H9 (cell line): ENCODE results near the gene HBG2. TPM values are rescaled to one million over a fixed set of nuclear protein-coding genes. Genes with fewer than 3 reads are reported as not detected.

Source experiments
- DNase-seq: peaks from one replicate; pipeline ENCODE4 v3.0.0-alpha.2; 2017
- H2AFZ ChIP-seq: one replicate; pipeline ENCODE4 v1.6.1; 2013; ENCODE audit warnings: mild to moderate bottlenecking, low read length, control low read depth, moderate library complexity
- H2AK5ac ChIP-seq: 2 replicates; pipeline ENCODE4 v1.6.1; 2013; ENCODE audit warnings: low read length, control low read depth, mixed read lengths; ENCODE audit not compliant: insufficient read length
- H2BK120ac ChIP-seq: one replicate; pipeline ENCODE4 v1.6.1; 2013; ENCODE audit warnings: low read depth, mild to moderate bottlenecking, low read length, control low read depth, inconsistent platforms; ENCODE audit not compliant: poor library complexity, severe bottlenecking
- H2BK12ac ChIP-seq: 2 replicates; pipeline ENCODE4 v1.6.1; 2013; ENCODE audit warnings: low read length, control low read depth, mixed read lengths, low read depth; ENCODE audit not compliant: insufficient read length
- H2BK15ac ChIP-seq: 2 replicates; pipeline ENCODE4 v1.6.1; 2013; ENCODE audit warnings: low read depth, low read length, control low read depth
- H2BK20ac ChIP-seq: one replicate; pipeline ENCODE4 v1.6.1; 2013; ENCODE audit warnings: low read depth, mild to moderate bottlenecking, low read length, control low read depth, inconsistent platforms; ENCODE audit not compliant: poor library complexity, severe bottlenecking
- H2BK5ac ChIP-seq: 2 replicates; pipeline ENCODE4 v1.6.1; 2013; ENCODE audit warnings: low read length, control low read depth, mixed read lengths; ENCODE audit not compliant: insufficient read length
- H3K14ac ChIP-seq: 2 replicates; pipeline ENCODE4 v1.6.1; 2013; ENCODE audit warnings: low read length, control low read depth; ENCODE audit not compliant: insufficient read depth
- H3K18ac ChIP-seq: 2 replicates; pipeline ENCODE4 v1.6.1; 2013; ENCODE audit warnings: low read depth, mild to moderate bottlenecking, mixed read lengths, low read length, control low read depth; ENCODE audit not compliant: insufficient read length
- H3K23ac ChIP-seq: 2 replicates; pipeline ENCODE4 v1.6.1; 2013; ENCODE audit warnings: low read length, control low read depth, mixed read lengths, low read depth; ENCODE audit not compliant: insufficient read length
- H3K23me2 ChIP-seq: 2 replicates; pipeline ENCODE4 v1.6.1; 2013; ENCODE audit warnings: low read depth, mild to moderate bottlenecking, mixed read lengths, low read length, control low read depth; ENCODE audit not compliant: insufficient read length, poor library complexity, severe bottlenecking
- H3K27ac ChIP-seq: 2 replicates; pipeline ENCODE4 v1.5.1; 2013; ENCODE audit warnings: low read length, control low read depth, mixed read lengths, low read depth; ENCODE audit not compliant: insufficient read length
- H3K27me3 ChIP-seq: 2 replicates; pipeline ENCODE4 v1.6.1; 2013; ENCODE audit warnings: low read length, control low read depth, inconsistent platforms; ENCODE audit not compliant: insufficient read depth
- H3K4ac ChIP-seq: 2 replicates; pipeline ENCODE4 v1.6.1; 2013; ENCODE audit warnings: low read depth, mild to moderate bottlenecking, control low read depth, inconsistent platforms, low read length, moderate library complexity
- H3K4me1 ChIP-seq: 2 replicates; pipeline ENCODE4 v1.6.1; 2013; ENCODE audit warnings: low read length, control low read depth, inconsistent platforms; ENCODE audit not compliant: insufficient read depth
- H3K4me2 ChIP-seq: 2 replicates; pipeline ENCODE4 v1.6.1; 2013; ENCODE audit warnings: low read length, control low read depth, mixed read lengths; ENCODE audit not compliant: insufficient read length, insufficient read depth
- H3K56ac ChIP-seq: 2 replicates; pipeline ENCODE4 v1.6.1; 2013; ENCODE audit warnings: low read depth, mild to moderate bottlenecking, mixed read lengths, low read length, control low read depth; ENCODE audit not compliant: insufficient read length
- H3K79me1 ChIP-seq: 2 replicates; pipeline ENCODE4 v1.6.1; 2013; ENCODE audit warnings: low read depth, mild to moderate bottlenecking, moderate library complexity, low read length, control low read depth, inconsistent platforms; ENCODE audit not compliant: insufficient read depth, poor library complexity, severe bottlenecking
- H3K79me2 ChIP-seq: 2 replicates; pipeline ENCODE4 v1.6.1; 2013; ENCODE audit warnings: low read length, control low read depth, inconsistent platforms; ENCODE audit not compliant: insufficient read depth
- H3K9ac ChIP-seq: 2 replicates; pipeline ENCODE4 v1.6.1; 2013; ENCODE audit warnings: low read length, control low read depth, mixed read lengths; ENCODE audit not compliant: insufficient read length; ENCODE audit errors: extremely low read depth
- H3K9me3 ChIP-seq: one replicate; pipeline ENCODE4 v1.6.1; 2013; ENCODE audit warnings: low read depth, low read length, inconsistent platforms; ENCODE audit not compliant: control insufficient read depth
- H3T11ph ChIP-seq: one replicate; pipeline ENCODE4 v1.6.1; 2013; ENCODE audit warnings: mild to moderate bottlenecking, low read length, control low read depth, inconsistent platforms
- H4K20me1 ChIP-seq: one replicate; pipeline ENCODE4 v1.6.1; 2013; ENCODE audit not compliant: control insufficient read depth, insufficient read length, insufficient read depth
- H4K5ac ChIP-seq: 2 replicates; pipeline ENCODE4 v1.6.1; 2013; ENCODE audit warnings: low read depth, mild to moderate bottlenecking, mixed read lengths, low read length, control low read depth; ENCODE audit not compliant: insufficient read length
- H4K8ac ChIP-seq: replicated peaks from 2 replicates; pipeline ENCODE4 v1.6.1; 2013; ENCODE audit warnings: low read length, control low read depth, mixed read lengths, low read depth; ENCODE audit not compliant: insufficient read length
- H4K91ac ChIP-seq: 2 replicates; pipeline ENCODE4 v1.6.1; 2013; ENCODE audit warnings: low read depth, mild to moderate bottlenecking, moderate library complexity, mixed read lengths, low read length, control low read depth; ENCODE audit not compliant: insufficient read length
- H3K27ac Mint-ChIP-seq, 3 experiments: 2 replicates in 2 of 3; 3 replicates in 1 of 3; pipeline ENCODE4 v1.8.0; 2020 to 2021; ENCODE audit warnings: mixed read lengths in 3 of 3, mild to moderate bottlenecking in 1 of 3, moderate library complexity in 1 of 3
- H3K27me3 Mint-ChIP-seq: 2 replicates; pipeline ENCODE4 v1.8.0; 2021; ENCODE audit warnings: low read depth, mild to moderate bottlenecking, moderate library complexity, mixed read lengths
- H3K36me3 Mint-ChIP-seq, 3 experiments: 2 replicates in 2 of 3; 3 replicates in 1 of 3; pipeline ENCODE4 v1.8.0; 2020 to 2021; ENCODE audit warnings: low read depth in 3 of 3, mixed read lengths in 3 of 3; ENCODE audit not compliant: insufficient read depth in 1 of 3
- H3K4me1 Mint-ChIP-seq, 2 experiments: 2 replicates each; pipeline ENCODE4 v1.8.0; 2020; ENCODE audit warnings: mixed read lengths in 2 of 2
- H3K4me3 Mint-ChIP-seq, 2 experiments: 2 replicates in 1 of 2; 3 replicates in 1 of 2; pipeline ENCODE4 v1.8.0; 2020 to 2021; ENCODE audit warnings: mild to moderate bottlenecking in 2 of 2, mixed read lengths in 2 of 2, moderate library complexity in 1 of 2
- H3K9me3 Mint-ChIP-seq, 2 experiments: 2 replicates in 1 of 2; 3 replicates in 1 of 2; pipeline ENCODE4 v1.8.0; 2020; ENCODE audit warnings: mild to moderate bottlenecking in 2 of 2, mixed read lengths in 2 of 2, moderate library complexity in 1 of 2
- WGBS: extraction: QIAGEN DNeasy Blood & Tissue Kit; methylation state at CpG from one replicate; pipeline ENCODE4 v1.1.7; 2013; ENCODE audit warnings: missing lambda C conversion rate, low lambda C conversion rate, mixed read lengths; ENCODE audit not compliant: insufficient read length; ENCODE audit errors: extremely low coverage; 5-methylcytosine and 5-hydroxymethylcytosine counted together
- total RNA-seq: library from RNA; stranded (reverse); gene quantifications from 2 replicates; pipeline ENCODE4 v1.2.1, GENCODE V29; 2021
- TF ChIP-seq, protein P1 (sequence below): fragments of 200-600 bp; sonication (generic); conservative IDR thresholded peaks from 3 replicates; pipeline ENCODE4 v1.8.0; 2021; ENCODE audit warnings: antibody characterized with exemption, mild to moderate bottlenecking

HBG2 gene
- total RNA-seq, 1 experiment from 2014 or later = not detected

DNA sequence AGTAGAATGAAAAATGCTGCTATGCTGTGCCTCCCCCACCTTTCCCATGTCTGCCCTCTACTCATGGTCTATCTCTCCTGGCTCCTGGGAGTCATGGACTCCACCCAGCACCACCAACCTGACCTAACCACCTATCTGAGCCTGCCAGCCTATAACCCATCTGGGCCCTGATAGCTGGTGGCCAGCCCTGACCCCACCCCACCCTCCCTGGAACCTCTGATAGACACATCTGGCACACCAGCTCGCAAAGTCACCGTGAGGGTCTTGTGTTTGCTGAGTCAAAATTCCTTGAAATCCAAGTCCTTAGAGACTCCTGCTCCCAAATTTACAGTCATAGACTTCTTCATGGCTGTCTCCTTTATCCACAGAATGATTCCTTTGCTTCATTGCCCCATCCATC, 30.1 kb upstream of the HBG2 start:
- no peak overlapping the region for H2BK15ac ChIP-seq
- Mint-ChIP-seq H3K4me1 (peaks cover 4% of the 10 kb centered on the region in 2 experiments), H3K36me3 (no peaks in the 10 kb centered on the region; a peak in 1 of 7 replicates), H3K27ac (no peak overlapping the region), H3K4me3 (no peak overlapping the region), H3K27me3 (no peaks in the 10 kb centered on the region; the same call in 1 of the 2 replicates), H3K9me3 (no peaks in the 10 kb centered on the region)
- TF ChIP-seq, protein P1, sequence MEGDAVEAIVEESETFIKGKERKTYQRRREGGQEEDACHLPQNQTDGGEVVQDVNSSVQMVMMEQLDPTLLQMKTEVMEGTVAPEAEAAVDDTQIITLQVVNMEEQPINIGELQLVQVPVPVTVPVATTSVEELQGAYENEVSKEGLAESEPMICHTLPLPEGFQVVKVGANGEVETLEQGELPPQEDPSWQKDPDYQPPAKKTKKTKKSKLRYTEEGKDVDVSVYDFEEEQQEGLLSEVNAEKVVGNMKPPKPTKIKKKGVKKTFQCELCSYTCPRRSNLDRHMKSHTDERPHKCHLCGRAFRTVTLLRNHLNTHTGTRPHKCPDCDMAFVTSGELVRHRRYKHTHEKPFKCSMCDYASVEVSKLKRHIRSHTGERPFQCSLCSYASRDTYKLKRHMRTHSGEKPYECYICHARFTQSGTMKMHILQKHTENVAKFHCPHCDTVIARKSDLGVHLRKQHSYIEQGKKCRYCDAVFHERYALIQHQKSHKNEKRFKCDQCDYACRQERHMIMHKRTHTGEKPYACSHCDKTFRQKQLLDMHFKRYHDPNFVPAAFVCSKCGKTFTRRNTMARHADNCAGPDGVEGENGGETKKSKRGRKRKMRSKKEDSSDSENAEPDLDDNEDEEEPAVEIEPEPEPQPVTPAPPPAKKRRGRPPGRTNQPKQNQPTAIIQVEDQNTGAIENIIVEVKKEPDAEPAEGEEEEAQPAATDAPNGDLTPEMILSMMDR = no peak
- no peak overlapping the region for H4K91ac ChIP-seq
- no peaks in the 10 kb centered on the region for H4K20me1 ChIP-seq
- H2BK12ac ChIP-seq = no peak overlapping the region
- no peak overlapping the region for H2BK5ac ChIP-seq
- no peak overlapping the region for H3K56ac ChIP-seq
- H3K9me3 ChIP-seq = no peaks in the 10 kb centered on the region
- WGBS = no CpG with 5 or more reads among the region's 2 CpGs
- no peak overlapping the region for H2BK120ac ChIP-seq
- H3K4me1 ChIP-seq = no peaks in the 10 kb centered on the region
- no peak overlapping the region for H2AFZ ChIP-seq
- H3K79me1 ChIP-seq = no peaks in the 10 kb centered on the region
- no peaks in the 10 kb centered on the region for H3K27me3 ChIP-seq
- H4K5ac ChIP-seq = no peak overlapping the region
- H3K23ac ChIP-seq = no peak overlapping the region
- H3K4ac ChIP-seq = no peak overlapping the region
- H3T11ph ChIP-seq = no peak overlapping the region
- DNase-seq = no peak
- H3K18ac ChIP-seq = no peak overlapping the region
- no peak overlapping the region for H3K9ac ChIP-seq
- no peaks in the 10 kb centered on the region for H3K23me2 ChIP-seq
- H3K4me2 ChIP-seq = no peak overlapping the region
- no peak overlapping the region for H4K8ac ChIP-seq
- H3K79me2 ChIP-seq = no peaks in the 10 kb centered on the region
- H3K14ac ChIP-seq = no peak overlapping the region
- H2BK20ac ChIP-seq = no peak overlapping the region
- H2AK5ac ChIP-seq = no peak overlapping the region
- H3K27ac ChIP-seq = no peak overlapping the region
